ENCODE results near the gene RPRD1B. TPM values are rescaled to one million over a fixed set of nuclear protein-coding genes. Genes with fewer than 3 reads are reported as not detected.

The RPRD1B gene
- total and polyA plus RNA-seq, 2 of the 4 experiments (the other 2 are of a cell fraction), result 8.4 to 9.9 TPM

DNA sequence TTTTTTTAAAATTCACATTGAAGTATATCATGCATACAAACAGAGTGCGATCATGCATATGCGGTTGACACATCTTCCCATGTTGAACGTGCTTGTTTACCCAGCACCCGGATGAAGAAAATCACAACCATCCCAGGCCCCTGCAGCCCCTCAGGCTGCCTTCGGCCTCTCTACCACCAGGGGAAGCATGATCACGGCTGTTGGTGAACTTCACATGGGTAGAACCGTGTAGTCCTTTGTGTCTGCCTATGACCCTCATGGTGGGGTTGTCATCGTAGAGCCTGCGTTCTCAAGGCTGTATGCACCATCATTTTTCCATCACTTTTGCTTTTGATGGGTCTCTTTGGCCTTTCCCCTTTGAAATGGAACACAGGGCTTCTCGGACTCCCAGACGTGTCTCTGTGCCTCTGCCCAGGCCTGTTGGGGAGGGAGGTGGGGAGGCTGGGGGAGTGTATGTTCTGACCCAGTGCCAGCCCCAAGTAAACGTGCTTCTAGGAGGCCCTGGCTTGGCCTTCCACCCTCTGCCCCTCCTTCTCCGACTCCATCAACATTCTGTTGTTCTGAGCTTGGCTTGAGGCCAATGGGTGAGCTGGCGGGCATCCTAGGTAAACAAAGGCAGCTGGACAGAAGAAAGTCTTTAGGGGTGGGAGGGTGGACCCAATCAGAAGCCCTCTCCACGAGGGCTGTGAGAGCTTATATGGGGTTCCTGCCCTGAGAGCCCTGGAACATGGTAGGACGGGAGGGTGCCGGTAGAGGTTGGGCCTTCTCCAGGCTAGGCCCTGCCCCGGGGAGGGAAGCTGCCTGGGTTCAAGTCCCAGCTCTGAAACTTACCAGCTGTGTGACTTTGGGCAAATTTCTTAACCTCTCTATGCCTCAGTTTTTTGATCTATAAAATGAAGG, 91.9 kb downstream of the RPRD1B start:
- Histone ChIP-seq H3K9me1 (ENCODE audit: insufficient read depth, low read length) (peaks cover 32% of the 10 kb centered on the region), H4K8ac (ENCODE audit: low read depth in 2 of 2, low read length in 2 of 2) (peak overlapping the region; percentile 19 to 93; a peak in 3 of 4 replicates), H2AK5ac (ENCODE audit: low read depth, low read length) (peak overlapping the region; percentile 94), H2BK120ac (ENCODE audit: low read depth, low read length) (peak overlapping the region; percentile 72), H3K56ac (ENCODE audit: extremely low read depth, insufficient read depth, low read length) (no peak overlapping the region), H3K4ac (ENCODE audit: low read depth, low read length) (peak overlapping the region; percentile 92), H3K27me3 (ENCODE audit: control insufficient read depth, insufficient read depth, low read length) (no peaks in the 10 kb centered on the region), H3K79me1 (ENCODE audit: low read depth in 1 of 2, low read length in 2 of 2) (peaks cover 0 to 8% of the 10 kb centered on the region in 2 experiments; a peak in 1 of 4 replicates), H3K9me3 (ENCODE audit: control insufficient read depth, insufficient read depth, low read length) (no peaks in the 10 kb centered on the region), H3K9ac (ENCODE audit: low read depth, low read length) (no peak overlapping the region), H2AK9ac (replicated peaks; ENCODE audit: low read depth, low read length, poor library complexity) (peak overlapping the region; percentile 71), H2BK20ac (ENCODE audit: low read depth, low read length) (peak overlapping the region; percentile 75), H4K91ac (ENCODE audit: insufficient read depth, low read depth, low read length) (peak overlapping the region; percentile 89), H3K18ac (ENCODE audit: low read depth, low read length) (peak overlapping the region; percentile 96), H3K4me2 (ENCODE audit: low read depth, low read length) (0 out of 2 replicates have a peak overlapping the region, but pooled peaks have one; percentile 4), H4K20me1 (ENCODE audit: insufficient read depth, low read length) (no peaks in the 10 kb centered on the region; the same call in 1 of the 2 replicates), H4K5ac (ENCODE audit: low read depth, low read length) (peak overlapping the region; percentile 95), H2AFZ (replicated peaks; ENCODE audit: low read length, poor library complexity) (peak overlapping the region; percentile 72), H2BK5ac (ENCODE audit: low read depth, low read length, poor library complexity, severe bottlenecking) (peak overlapping the region; percentile 16), H3K23ac (ENCODE audit: low read depth, low read length) (peak overlapping the region; percentile 63; the same call in 1 of the 2 replicates), H3K4me3 (ENCODE audit: insufficient read depth, low read depth, low read length) (no peak overlapping the region), H3K36me3 (ENCODE audit: control insufficient read depth, insufficient read depth, low read length) (peaks cover 15% of the 10 kb centered on the region; the same call in 1 of the 2 replicates), H3K27ac (ENCODE audit: insufficient read depth, low read length) (peak overlapping the region; percentile 65), H2BK15ac (ENCODE audit: low read depth, low read length) (peak overlapping the region; percentile 94; the same call in 2 of the 3 replicates), H3K4me1 (ENCODE audit: control insufficient read depth, insufficient read depth, low read length) (peaks cover 32% of the 10 kb centered on the region), H3K14ac (replicated peaks; ENCODE audit: low read depth, low read length) (peak overlapping the region; percentile 71)
- dilution Hi-C loops (cut with HindIII; ENCODE audit: low sequenced_read_pairs, unreplicated experiment), result no loop called here
- ATAC-seq (ENCODE audit: low read depth) (peak; percentile 5), DNase-seq (peak; percentile 58)
- TF ChIP-seq MAZ (IDR thresholded peaks at IDR 0.05; ENCODE audit: borderline replicate concordance, low read depth, low read length), result no peak
- peak; percentile 19; the same call in 1 of the 2 replicates for TF ChIP-seq CTCF (conservative IDR thresholded peaks at IDR 0.05; ENCODE audit: low read depth, low read length)
- 0 out of 2 replicates have a peak, but pooled peaks have one; percentile 4 for TF ChIP-seq SMC3 (IDR thresholded peaks at IDR 0.05; ENCODE audit: low read depth, low read length)
- no peak for TF ChIP-seq CHD1 (IDR thresholded peaks at IDR 0.05; ENCODE audit: low read depth, low read length)
- no CpG with 5 or more reads among the region's 18 CpGs for WGBS, 2 experiments (ENCODE audit: extremely low coverage in 2 of 2, insufficient read length in 1 of 2)
- in situ Hi-C loops (cut with MboI; ENCODE audit: low sequenced_read_pairs), result no loop called here
- intact Hi-C loops (cut with micrococcal nuclease), result no loop called here
- ChIA-PET CTCF (interaction anchor here (1.0 kb wide), 1 partner anchor 38 kb away, joined by 3 read pairs; no protein-coding TSS in a partner anchor), POLR2A (ENCODE audit: unreplicated experiment) (no interaction called here)
- no TSS peak for BruUV-seq (replicated peaks)

Data from IMR-90 (cell line).